H9 (cell line): ENCODE results near the gene CDCA3. TPM values are rescaled to one million over a fixed set of nuclear protein-coding genes. Genes with fewer than 3 reads are reported as not detected.
A peak's percentile ranks its signal among the peaks of the same experiment; 100 is the strongest.

ENCODE experiments used
- DNase-seq: peaks from one replicate; pipeline ENCODE4 v3.0.0-alpha.2; 2017
- H2AFZ ChIP-seq: one replicate; pipeline ENCODE4 v1.6.1; 2013; ENCODE audit warnings: mild to moderate bottlenecking, low read length, control low read depth, moderate library complexity
- H2AK5ac ChIP-seq: 2 replicates; pipeline ENCODE4 v1.6.1; 2013; ENCODE audit warnings: low read length, control low read depth, mixed read lengths; ENCODE audit not compliant: insufficient read length
- H2BK120ac ChIP-seq: one replicate; pipeline ENCODE4 v1.6.1; 2013; ENCODE audit warnings: low read depth, mild to moderate bottlenecking, low read length, control low read depth, inconsistent platforms; ENCODE audit not compliant: poor library complexity, severe bottlenecking
- H2BK12ac ChIP-seq: 2 replicates; pipeline ENCODE4 v1.6.1; 2013; ENCODE audit warnings: low read length, control low read depth, mixed read lengths, low read depth; ENCODE audit not compliant: insufficient read length
- H2BK15ac ChIP-seq: 2 replicates; pipeline ENCODE4 v1.6.1; 2013; ENCODE audit warnings: low read depth, low read length, control low read depth
- H2BK20ac ChIP-seq: one replicate; pipeline ENCODE4 v1.6.1; 2013; ENCODE audit warnings: low read depth, mild to moderate bottlenecking, low read length, control low read depth, inconsistent platforms; ENCODE audit not compliant: poor library complexity, severe bottlenecking
- H2BK5ac ChIP-seq: 2 replicates; pipeline ENCODE4 v1.6.1; 2013; ENCODE audit warnings: low read length, control low read depth, mixed read lengths; ENCODE audit not compliant: insufficient read length
- H3K14ac ChIP-seq: 2 replicates; pipeline ENCODE4 v1.6.1; 2013; ENCODE audit warnings: low read length, control low read depth; ENCODE audit not compliant: insufficient read depth
- H3K18ac ChIP-seq: 2 replicates; pipeline ENCODE4 v1.6.1; 2013; ENCODE audit warnings: low read depth, mild to moderate bottlenecking, mixed read lengths, low read length, control low read depth; ENCODE audit not compliant: insufficient read length
- H3K23ac ChIP-seq: 2 replicates; pipeline ENCODE4 v1.6.1; 2013; ENCODE audit warnings: low read length, control low read depth, mixed read lengths, low read depth; ENCODE audit not compliant: insufficient read length
- H3K23me2 ChIP-seq: 2 replicates; pipeline ENCODE4 v1.6.1; 2013; ENCODE audit warnings: low read depth, mild to moderate bottlenecking, mixed read lengths, low read length, control low read depth; ENCODE audit not compliant: insufficient read length, poor library complexity, severe bottlenecking
- H3K27ac ChIP-seq: 2 replicates; pipeline ENCODE4 v1.5.1; 2013; ENCODE audit warnings: low read length, control low read depth, mixed read lengths, low read depth; ENCODE audit not compliant: insufficient read length
- H3K27me3 ChIP-seq: 2 replicates; pipeline ENCODE4 v1.6.1; 2013; ENCODE audit warnings: low read length, control low read depth, inconsistent platforms; ENCODE audit not compliant: insufficient read depth
- H3K4ac ChIP-seq: 2 replicates; pipeline ENCODE4 v1.6.1; 2013; ENCODE audit warnings: low read depth, mild to moderate bottlenecking, control low read depth, inconsistent platforms, low read length, moderate library complexity
- H3K4me1 ChIP-seq: 2 replicates; pipeline ENCODE4 v1.6.1; 2013; ENCODE audit warnings: low read length, control low read depth, inconsistent platforms; ENCODE audit not compliant: insufficient read depth
- H3K4me2 ChIP-seq: 2 replicates; pipeline ENCODE4 v1.6.1; 2013; ENCODE audit warnings: low read length, control low read depth, mixed read lengths; ENCODE audit not compliant: insufficient read length, insufficient read depth
- H3K56ac ChIP-seq: 2 replicates; pipeline ENCODE4 v1.6.1; 2013; ENCODE audit warnings: low read depth, mild to moderate bottlenecking, mixed read lengths, low read length, control low read depth; ENCODE audit not compliant: insufficient read length
- H3K79me1 ChIP-seq: 2 replicates; pipeline ENCODE4 v1.6.1; 2013; ENCODE audit warnings: low read depth, mild to moderate bottlenecking, moderate library complexity, low read length, control low read depth, inconsistent platforms; ENCODE audit not compliant: insufficient read depth, poor library complexity, severe bottlenecking
- H3K79me2 ChIP-seq: 2 replicates; pipeline ENCODE4 v1.6.1; 2013; ENCODE audit warnings: low read length, control low read depth, inconsistent platforms; ENCODE audit not compliant: insufficient read depth
- H3K9ac ChIP-seq: 2 replicates; pipeline ENCODE4 v1.6.1; 2013; ENCODE audit warnings: low read length, control low read depth, mixed read lengths; ENCODE audit not compliant: insufficient read length; ENCODE audit errors: extremely low read depth
- H3K9me3 ChIP-seq: one replicate; pipeline ENCODE4 v1.6.1; 2013; ENCODE audit warnings: low read depth, low read length, inconsistent platforms; ENCODE audit not compliant: control insufficient read depth
- H3T11ph ChIP-seq: one replicate; pipeline ENCODE4 v1.6.1; 2013; ENCODE audit warnings: mild to moderate bottlenecking, low read length, control low read depth, inconsistent platforms
- H4K20me1 ChIP-seq: one replicate; pipeline ENCODE4 v1.6.1; 2013; ENCODE audit not compliant: control insufficient read depth, insufficient read length, insufficient read depth
- H4K5ac ChIP-seq: 2 replicates; pipeline ENCODE4 v1.6.1; 2013; ENCODE audit warnings: low read depth, mild to moderate bottlenecking, mixed read lengths, low read length, control low read depth; ENCODE audit not compliant: insufficient read length
- H4K8ac ChIP-seq: replicated peaks from 2 replicates; pipeline ENCODE4 v1.6.1; 2013; ENCODE audit warnings: low read length, control low read depth, mixed read lengths, low read depth; ENCODE audit not compliant: insufficient read length
- H4K91ac ChIP-seq: 2 replicates; pipeline ENCODE4 v1.6.1; 2013; ENCODE audit warnings: low read depth, mild to moderate bottlenecking, moderate library complexity, mixed read lengths, low read length, control low read depth; ENCODE audit not compliant: insufficient read length
- H3K27ac Mint-ChIP-seq, 3 experiments: 2 replicates in 2 of 3; 3 replicates in 1 of 3; pipeline ENCODE4 v1.8.0; 2020 to 2021; ENCODE audit warnings: mixed read lengths in 3 of 3, mild to moderate bottlenecking in 1 of 3, moderate library complexity in 1 of 3
- H3K27me3 Mint-ChIP-seq: 2 replicates; pipeline ENCODE4 v1.8.0; 2021; ENCODE audit warnings: low read depth, mild to moderate bottlenecking, moderate library complexity, mixed read lengths
- H3K36me3 Mint-ChIP-seq, 3 experiments: 2 replicates in 2 of 3; 3 replicates in 1 of 3; pipeline ENCODE4 v1.8.0; 2020 to 2021; ENCODE audit warnings: low read depth in 3 of 3, mixed read lengths in 3 of 3; ENCODE audit not compliant: insufficient read depth in 1 of 3
- H3K4me1 Mint-ChIP-seq, 2 experiments: 2 replicates each; pipeline ENCODE4 v1.8.0; 2020; ENCODE audit warnings: mixed read lengths in 2 of 2
- H3K4me3 Mint-ChIP-seq, 2 experiments: 2 replicates in 1 of 2; 3 replicates in 1 of 2; pipeline ENCODE4 v1.8.0; 2020 to 2021; ENCODE audit warnings: mild to moderate bottlenecking in 2 of 2, mixed read lengths in 2 of 2, moderate library complexity in 1 of 2
- H3K9me3 Mint-ChIP-seq, 2 experiments: 2 replicates in 1 of 2; 3 replicates in 1 of 2; pipeline ENCODE4 v1.8.0; 2020; ENCODE audit warnings: mild to moderate bottlenecking in 2 of 2, mixed read lengths in 2 of 2, moderate library complexity in 1 of 2
- WGBS: extraction: QIAGEN DNeasy Blood & Tissue Kit; methylation state at CpG from one replicate; pipeline ENCODE4 v1.1.7; 2013; ENCODE audit warnings: missing lambda C conversion rate, low lambda C conversion rate, mixed read lengths; ENCODE audit not compliant: insufficient read length; ENCODE audit errors: extremely low coverage; 5-methylcytosine and 5-hydroxymethylcytosine counted together
- total RNA-seq: library from RNA; stranded (reverse); gene quantifications from 2 replicates; pipeline ENCODE4 v1.2.1, GENCODE V29; 2021
- TF ChIP-seq, protein P1 (sequence below): fragments of 200-600 bp; sonication (generic); conservative IDR thresholded peaks from 3 replicates; pipeline ENCODE4 v1.8.0; 2021; ENCODE audit warnings: antibody characterized with exemption, mild to moderate bottlenecking

The CDCA3 gene
- total RNA-seq, 1 experiment from 2014 or later: 45.1 TPM

GRCh38 chr12:6846316-6846869 is 4.7 kb downstream of the CDCA3 start:
- Mint-ChIP-seq H3K27me3 (no peaks in the 10 kb centered on the region), H3K4me3 (no peak overlapping the region), H3K36me3 (peaks cover 33 to 87% (median 78%) of the 10 kb centered on the region in 3 experiments), H3K27ac (peak overlapping the region in 1 of 3 experiments; percentile 91; a peak in 2 of 7 replicates), H3K4me1 (peaks cover 10 to 13% of the 10 kb centered on the region in 2 experiments), H3K9me3 (no peaks in the 10 kb centered on the region)
- no CpG with 5 or more reads among the region's 7 CpGs for WGBS
- Histone ChIP-seq H3K4me1 (no peaks in the 10 kb centered on the region), H3K18ac (no peak overlapping the region), H2BK20ac (no peak overlapping the region), H4K20me1 (no peaks in the 10 kb centered on the region), H3K9me3 (no peaks in the 10 kb centered on the region), H3K14ac (no peak overlapping the region), H4K8ac (no peak overlapping the region), H2BK120ac (no peak overlapping the region), H3K9ac (no peak overlapping the region), H3K4ac (no peak overlapping the region), H3T11ph (no peak overlapping the region), H3K56ac (no peak overlapping the region), H3K79me1 (no peaks in the 10 kb centered on the region), H3K27me3 (no peaks in the 10 kb centered on the region), H2BK12ac (no peak overlapping the region), H3K23me2 (peaks cover 9% of the 10 kb centered on the region), H2BK15ac (no peak overlapping the region), H3K4me2 (no peak overlapping the region), H3K79me2 (no peaks in the 10 kb centered on the region), H3K23ac (no peak overlapping the region), H2AK5ac (no peak overlapping the region), H4K5ac (no peak overlapping the region), H4K91ac (no peak overlapping the region), H2BK5ac (no peak overlapping the region), H2AFZ (no peak overlapping the region), H3K27ac (no peak overlapping the region)
- no peak for DNase-seq
- TF ChIP-seq, protein P1, sequence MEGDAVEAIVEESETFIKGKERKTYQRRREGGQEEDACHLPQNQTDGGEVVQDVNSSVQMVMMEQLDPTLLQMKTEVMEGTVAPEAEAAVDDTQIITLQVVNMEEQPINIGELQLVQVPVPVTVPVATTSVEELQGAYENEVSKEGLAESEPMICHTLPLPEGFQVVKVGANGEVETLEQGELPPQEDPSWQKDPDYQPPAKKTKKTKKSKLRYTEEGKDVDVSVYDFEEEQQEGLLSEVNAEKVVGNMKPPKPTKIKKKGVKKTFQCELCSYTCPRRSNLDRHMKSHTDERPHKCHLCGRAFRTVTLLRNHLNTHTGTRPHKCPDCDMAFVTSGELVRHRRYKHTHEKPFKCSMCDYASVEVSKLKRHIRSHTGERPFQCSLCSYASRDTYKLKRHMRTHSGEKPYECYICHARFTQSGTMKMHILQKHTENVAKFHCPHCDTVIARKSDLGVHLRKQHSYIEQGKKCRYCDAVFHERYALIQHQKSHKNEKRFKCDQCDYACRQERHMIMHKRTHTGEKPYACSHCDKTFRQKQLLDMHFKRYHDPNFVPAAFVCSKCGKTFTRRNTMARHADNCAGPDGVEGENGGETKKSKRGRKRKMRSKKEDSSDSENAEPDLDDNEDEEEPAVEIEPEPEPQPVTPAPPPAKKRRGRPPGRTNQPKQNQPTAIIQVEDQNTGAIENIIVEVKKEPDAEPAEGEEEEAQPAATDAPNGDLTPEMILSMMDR: no peak
